D721Med (cell line): Measurements from ENCODE around the gene MCFD2.

Experiments
- DNase-seq: peaks from one replicate; pipeline ENCODE4 v3.0.0; 2011; ENCODE audit warnings: low spot score; ENCODE audit not compliant: insufficient read length
- FAIRE-seq: peaks from 2 replicates; lab custom pipeline; 2011; peaks lifted over from hg19 to GRCh38; lab: Jason Lieb, UNC
- TF ChIP-seq, protein P1 (sequence below): IDR thresholded peaks from 2 replicates; pipeline ENCODE4 v1.5.1; 2012; ENCODE audit warnings: mild to moderate bottlenecking, control low read depth; ENCODE audit not compliant: insufficient read depth; ENCODE audit errors: missing control alignments

The MCFD2 gene

DNA sequence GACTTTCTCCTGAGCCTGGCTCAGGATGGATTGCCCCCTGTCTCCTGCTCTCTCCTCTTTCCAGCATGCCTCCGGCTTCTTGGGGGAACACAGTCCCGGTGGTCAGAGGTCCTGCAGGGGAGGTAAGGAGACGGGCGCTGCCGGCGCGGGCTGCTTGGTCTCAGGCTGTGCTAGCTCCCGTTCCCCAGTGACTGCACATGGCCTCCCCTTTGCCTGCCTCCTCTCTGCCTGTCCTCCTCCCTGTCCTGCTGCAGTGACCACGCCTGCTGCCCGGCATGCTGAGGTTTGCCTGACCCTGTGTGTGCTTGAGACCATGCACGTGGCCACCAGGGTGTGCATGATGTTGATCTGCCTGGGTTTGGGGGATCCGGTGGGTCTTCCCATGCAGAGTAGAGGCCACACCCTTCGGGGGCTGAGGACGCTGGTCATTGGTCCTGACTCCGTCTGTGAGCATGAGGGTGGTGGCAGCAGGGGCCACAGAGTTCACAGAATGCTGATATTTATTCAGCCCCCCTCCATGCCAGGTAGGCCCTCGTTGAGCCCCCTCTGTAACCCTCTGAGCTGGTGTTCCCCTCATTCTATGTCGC, 42.9 kb upstream of the MCFD2 start:
- TF ChIP-seq, protein P1, sequence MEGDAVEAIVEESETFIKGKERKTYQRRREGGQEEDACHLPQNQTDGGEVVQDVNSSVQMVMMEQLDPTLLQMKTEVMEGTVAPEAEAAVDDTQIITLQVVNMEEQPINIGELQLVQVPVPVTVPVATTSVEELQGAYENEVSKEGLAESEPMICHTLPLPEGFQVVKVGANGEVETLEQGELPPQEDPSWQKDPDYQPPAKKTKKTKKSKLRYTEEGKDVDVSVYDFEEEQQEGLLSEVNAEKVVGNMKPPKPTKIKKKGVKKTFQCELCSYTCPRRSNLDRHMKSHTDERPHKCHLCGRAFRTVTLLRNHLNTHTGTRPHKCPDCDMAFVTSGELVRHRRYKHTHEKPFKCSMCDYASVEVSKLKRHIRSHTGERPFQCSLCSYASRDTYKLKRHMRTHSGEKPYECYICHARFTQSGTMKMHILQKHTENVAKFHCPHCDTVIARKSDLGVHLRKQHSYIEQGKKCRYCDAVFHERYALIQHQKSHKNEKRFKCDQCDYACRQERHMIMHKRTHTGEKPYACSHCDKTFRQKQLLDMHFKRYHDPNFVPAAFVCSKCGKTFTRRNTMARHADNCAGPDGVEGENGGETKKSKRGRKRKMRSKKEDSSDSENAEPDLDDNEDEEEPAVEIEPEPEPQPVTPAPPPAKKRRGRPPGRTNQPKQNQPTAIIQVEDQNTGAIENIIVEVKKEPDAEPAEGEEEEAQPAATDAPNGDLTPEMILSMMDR: no peak
- DNase-seq (no peak), FAIRE-seq (no peak)

DNA sequence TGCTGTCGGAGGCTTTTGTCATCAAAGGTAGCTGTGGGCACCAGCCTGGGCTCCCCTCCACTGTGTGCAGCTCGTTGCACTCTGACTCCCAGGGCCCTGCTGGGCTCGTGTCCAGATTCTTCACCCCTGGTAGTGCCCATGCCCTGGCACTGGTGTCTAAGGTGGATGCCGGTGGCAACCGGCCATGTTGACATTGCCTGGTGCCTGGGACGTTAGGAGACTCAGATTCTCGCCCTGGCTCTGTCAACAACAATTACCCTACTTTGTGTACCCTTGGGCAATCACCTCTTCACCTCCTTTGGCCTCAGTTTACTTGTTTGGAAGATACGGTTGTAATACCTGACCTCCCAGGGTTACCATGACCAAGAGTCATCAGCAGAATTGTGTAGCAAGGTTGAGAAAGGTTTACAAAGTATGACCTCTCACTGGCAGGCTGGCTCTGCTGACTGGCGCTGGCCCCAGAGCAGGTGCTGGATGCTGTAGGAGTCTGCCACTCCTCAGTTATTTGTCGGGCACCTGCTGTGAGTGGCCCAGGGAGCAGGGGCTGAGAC, 41.5 kb upstream of the MCFD2 start:
- FAIRE-seq: no peak
- DNase-seq: no peak
- TF ChIP-seq, protein P1: no peak

DNA sequence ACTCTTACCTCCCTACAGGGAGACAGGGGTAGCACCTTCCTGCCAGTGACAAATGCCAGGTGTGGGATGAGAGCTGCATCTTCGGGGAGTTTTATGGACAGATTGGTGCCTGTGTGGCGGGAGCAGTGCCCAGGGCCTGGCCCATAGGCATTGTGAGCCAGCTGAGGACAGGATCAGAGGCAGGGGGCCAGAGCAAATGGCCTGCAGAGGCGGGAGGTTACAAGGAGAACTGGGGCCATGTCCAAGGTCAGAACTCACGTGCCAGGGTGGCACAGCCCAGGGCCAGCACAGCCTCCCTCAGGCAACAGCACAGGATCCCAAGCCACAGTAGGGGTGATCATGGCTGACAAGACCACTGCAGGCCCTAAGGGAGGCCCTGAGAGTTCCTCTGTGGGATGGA, 40.2 kb upstream of the MCFD2 start:
- TF ChIP-seq, protein P1: no peak
- FAIRE-seq: no peak
- no peak for DNase-seq

DNA sequence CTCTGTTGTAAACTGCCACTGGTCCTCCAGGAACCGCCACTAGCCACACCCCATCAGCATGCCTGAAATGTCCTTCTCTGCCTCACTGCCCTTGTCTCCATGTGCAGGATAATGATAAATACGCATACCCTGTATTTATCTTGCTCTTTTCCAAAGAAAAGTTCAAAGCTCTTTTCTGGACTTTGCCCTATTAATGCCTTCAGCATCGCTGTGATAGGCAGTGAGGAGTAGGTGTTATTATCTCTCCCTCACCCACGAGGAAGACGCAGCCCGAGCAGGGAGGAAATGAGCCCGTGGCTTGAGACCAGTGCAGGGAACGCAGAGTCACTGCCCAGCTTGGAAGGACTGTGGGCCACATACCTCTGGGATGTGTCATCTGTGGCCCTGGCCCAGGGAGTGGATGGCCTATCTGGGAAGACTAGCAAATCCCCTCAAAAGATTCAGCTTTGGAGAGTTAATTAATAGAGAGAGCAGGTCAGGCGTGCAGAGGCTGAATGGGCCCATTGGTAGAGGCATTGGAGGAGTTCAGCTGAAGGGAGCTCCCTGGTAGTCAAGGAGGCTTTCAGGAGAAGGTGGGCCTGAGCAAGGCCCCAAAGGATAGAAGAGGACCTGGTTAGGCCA, 39.5 kb upstream of the MCFD2 start:
- TF ChIP-seq, protein P1: no peak
- DNase-seq (no peak), FAIRE-seq (no peak)

DNA sequence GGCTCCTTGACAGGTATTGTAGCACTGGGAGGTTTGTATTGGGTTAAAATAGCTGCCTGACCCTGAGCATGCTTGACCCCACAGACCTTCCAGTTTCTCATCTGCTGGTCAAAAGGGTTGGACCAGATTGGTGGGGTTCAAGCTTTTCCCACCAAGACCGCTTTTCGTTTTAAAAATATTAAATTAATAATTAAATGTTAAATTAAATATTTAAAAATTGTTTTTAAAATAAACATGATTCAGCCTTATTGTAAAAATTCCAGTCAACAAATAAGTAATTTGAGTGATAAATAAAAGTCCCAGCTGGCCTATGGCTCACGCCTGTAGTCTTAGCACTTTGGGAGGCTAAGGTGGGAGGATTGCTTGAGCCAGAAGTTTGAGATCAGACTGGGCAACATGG, 36.6 kb upstream of the MCFD2 start:
- TF ChIP-seq, protein P1: no peak
- FAIRE-seq (no peak), DNase-seq (no peak)

DNA sequence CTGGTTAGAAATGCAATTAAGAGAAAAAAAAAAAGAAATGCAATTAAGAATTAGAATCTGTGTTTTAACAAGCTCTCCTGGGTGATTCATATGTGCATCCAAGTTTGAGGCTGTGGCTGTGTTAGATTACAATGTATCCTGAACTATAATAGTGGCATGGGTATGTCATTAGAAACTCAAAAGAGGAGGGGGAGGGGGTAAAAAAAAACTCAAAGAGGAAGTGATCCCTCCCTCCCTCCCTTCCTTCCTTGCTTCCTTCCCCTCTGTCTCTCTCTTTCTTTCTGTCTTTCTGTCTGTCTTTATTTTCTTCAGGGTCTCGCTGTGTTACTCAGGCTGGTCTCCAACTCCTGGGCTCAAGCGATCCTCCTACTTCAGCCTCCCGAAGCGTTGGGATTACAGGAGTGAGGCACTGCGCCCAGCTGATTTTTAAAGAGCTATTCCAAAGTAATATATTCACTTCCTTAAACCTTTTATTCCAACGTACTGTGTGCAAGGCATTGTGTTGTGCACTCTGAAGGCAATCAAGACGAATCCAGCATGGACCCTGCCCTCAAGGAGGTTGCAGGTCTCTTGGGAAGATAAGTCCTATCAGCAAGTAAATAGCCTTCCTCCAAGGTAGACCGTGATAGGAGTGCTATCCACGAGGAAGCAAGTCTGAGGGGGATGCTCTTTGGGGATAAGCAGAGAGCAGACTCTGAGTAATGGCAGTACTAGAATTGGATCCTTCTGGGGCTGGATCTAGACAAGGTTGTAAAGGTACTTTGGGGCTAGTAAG, 35.9 kb upstream of the MCFD2 start:
- no peak for FAIRE-seq
- no peak for DNase-seq
- TF ChIP-seq, protein P1: no peak
